WTC11 (cell line): ENCODE data around the gene MCM5. TPM values are rescaled to one million over a fixed set of nuclear protein-coding genes. Genes with fewer than 3 reads are reported as not detected.

Experiments used
- ATAC-seq: fragments of 200-7000 bp; cut with Tn5 transposase; 2 replicates; pipeline ENCODE4 v1.10.0; 2021; ENCODE audit warnings: mild to moderate bottlenecking, moderate library complexity
- Bru-seq: library from RNA; stranded (reverse); fragments of 400-500 nt; gene quantifications from one replicate; lab custom pipeline; 2021; lab: Mats Ljungman, UMichigan
- CTCF ChIA-PET: fragments of 300-600 bp; sonication (Branson Sonifier 250); formaldehyde crosslinking; loops from one replicate; lab custom pipeline; 2021; ENCODE audit warnings: antibody characterized with exemption; lab: Charles Lee
- POLR2A ChIA-PET: fragments of 350-600 bp; sonication (Branson Sonifier 250); formaldehyde crosslinking; loops from one replicate; lab custom pipeline; 2021; ENCODE audit warnings: antibody characterized with exemption; lab: Charles Lee
- DNase-seq: peaks from one replicate; pipeline ENCODE4 v3.0.0; 2021; ENCODE audit warnings: low spot score
- H3K27ac Mint-ChIP-seq: 2 replicates; pipeline ENCODE4 v1.8.0; 2021; ENCODE audit warnings: mixed read lengths
- H3K27me3 Mint-ChIP-seq: 2 replicates; pipeline ENCODE4 v1.8.0; 2021; ENCODE audit warnings: low read depth, mild to moderate bottlenecking, moderate library complexity, mixed read lengths
- H3K36me3 Mint-ChIP-seq: 2 replicates; pipeline ENCODE4 v1.8.0; 2021; ENCODE audit warnings: mixed read lengths
- H3K4me1 Mint-ChIP-seq: 2 replicates; pipeline ENCODE4 v1.8.0; 2022; ENCODE audit warnings: mixed read lengths
- H3K4me3 Mint-ChIP-seq: 2 replicates; pipeline ENCODE4 v1.8.0; 2021; ENCODE audit warnings: mild to moderate bottlenecking, moderate library complexity, mixed read lengths
- H3K9me3 Mint-ChIP-seq: 2 replicates; pipeline ENCODE4 v1.8.0; 2021; ENCODE audit warnings: mixed read lengths
- CBFB ChIP-seq: sonication (generic); formaldehyde crosslinking; IDR thresholded peaks from 2 replicates; pipeline ENCODE4 v1.8.1; 2022; ENCODE audit warnings: mild to moderate bottlenecking, low read depth, missing genetic modification reagents
- CREM ChIP-seq: sonication (generic); formaldehyde crosslinking; IDR thresholded peaks from 2 replicates; pipeline ENCODE4 v1.8.1; 2022; ENCODE audit warnings: mild to moderate bottlenecking, missing genetic modification reagents, moderate library complexity
- FOXK1 ChIP-seq: sonication (generic); formaldehyde crosslinking; IDR thresholded peaks from 2 replicates; pipeline ENCODE4 v1.8.0; 2022; ENCODE audit warnings: mild to moderate bottlenecking, moderate library complexity, missing genetic modification reagents
- FOXP1 ChIP-seq: sonication (generic); formaldehyde crosslinking; IDR thresholded peaks from 2 replicates; pipeline ENCODE4 v1.8.0; 2022; ENCODE audit warnings: missing genetic modification reagents, mild to moderate bottlenecking, moderate library complexity, borderline replicate concordance
- GABPB1 ChIP-seq: sonication (generic); formaldehyde crosslinking; IDR thresholded peaks from 2 replicates; pipeline ENCODE4 v1.8.1; 2023; ENCODE audit warnings: mild to moderate bottlenecking, missing genetic modification reagents
- IRF2 ChIP-seq: sonication (generic); formaldehyde crosslinking; IDR thresholded peaks from 2 replicates; pipeline ENCODE4 v1.8.0; 2022; ENCODE audit warnings: low read depth, missing genetic modification reagents, borderline replicate concordance
- JAZF1 ChIP-seq: fragments of 250-450 bp; sonication (Bioruptor Pico); IDR thresholded peaks from 2 replicates; pipeline ENCODE4 v1.9.0; 2021; ENCODE audit warnings: moderate library complexity, mild to moderate bottlenecking, inconsistent platforms
- KAT7 ChIP-seq: sonication (generic); formaldehyde crosslinking; IDR thresholded peaks from 2 replicates; pipeline ENCODE4 v1.8.1; 2023; ENCODE audit warnings: missing genetic modification reagents, mild to moderate bottlenecking, borderline replicate concordance
- MYBL2 ChIP-seq: sonication (generic); formaldehyde crosslinking; IDR thresholded peaks from 2 replicates; pipeline ENCODE4 v1.8.1; 2023; ENCODE audit warnings: mild to moderate bottlenecking, moderate library complexity, missing genetic modification reagents
- NR2C2 ChIP-seq: sonication (generic); formaldehyde crosslinking; IDR thresholded peaks from 2 replicates; pipeline ENCODE4 v1.8.0; 2022; ENCODE audit warnings: mild to moderate bottlenecking, missing genetic modification reagents
- SP1 ChIP-seq: sonication (generic); formaldehyde crosslinking; conservative IDR thresholded peaks from 2 replicates; pipeline ENCODE4 v1.8.1; 2022; ENCODE audit warnings: missing genetic modification reagents
- ZNF423 ChIP-seq: fragments of 250-450 bp; sonication (Bioruptor Pico); IDR thresholded peaks from 2 replicates; pipeline ENCODE4 v2.1.2; 2022; ENCODE audit warnings: mild to moderate bottlenecking, moderate library complexity
- long read RNA-seq, 3 experiments: library from RNA in 1 of 3; library from capped mRNA in 1 of 3; library from polyadenylated mRNA in 1 of 3; unstranded in 2 of 3; stranded (forward) in 1 of 3; transcript quantifications; one replicate each; pipeline ENCODE4 v2.0.0, GENCODE V29; 2021
- total RNA-seq: library from RNA; stranded (reverse); gene quantifications from 3 replicates; pipeline ENCODE4 v1.2.3, GENCODE V29; 2021
- TF ChIP-seq, protein P1 (sequence below): sonication (generic); formaldehyde crosslinking; IDR thresholded peaks from 2 replicates; pipeline ENCODE4 v1.8.0; 2022; ENCODE audit warnings: mild to moderate bottlenecking, missing genetic modification reagents
- TF ChIP-seq, protein P2 (sequence below): sonication (generic); formaldehyde crosslinking; IDR thresholded peaks from 2 replicates; pipeline ENCODE4 v1.8.1; 2023; ENCODE audit warnings: mild to moderate bottlenecking, moderate library complexity, missing genetic modification reagents
- TF ChIP-seq, protein P3 (sequence below): fragments of 250-450 bp; sonication (Bioruptor Pico); IDR thresholded peaks from 2 replicates; pipeline ENCODE4 v1.9.0; 2021; ENCODE audit warnings: mild to moderate bottlenecking, borderline replicate concordance
- TF ChIP-seq, protein P4 (sequence below): sonication (generic); formaldehyde crosslinking; IDR thresholded peaks from 2 replicates; pipeline ENCODE4 v1.8.1; 2023; ENCODE audit warnings: mild to moderate bottlenecking, missing genetic modification reagents, moderate library complexity
- TF ChIP-seq, protein P5 (sequence below): sonication (generic); formaldehyde crosslinking; IDR thresholded peaks from 2 replicates; pipeline ENCODE4 v1.8.0; 2022; ENCODE audit warnings: mild to moderate bottlenecking, missing genetic modification reagents
- TF ChIP-seq, protein P6 (sequence below): sonication (generic); formaldehyde crosslinking; IDR thresholded peaks from 2 replicates; pipeline ENCODE4 v1.8.1; 2022; ENCODE audit warnings: low read depth, mild to moderate bottlenecking, moderate library complexity, missing genetic modification reagents, borderline replicate concordance
- TF ChIP-seq, protein P7 (sequence below): sonication (generic); formaldehyde crosslinking; IDR thresholded peaks from 2 replicates; pipeline ENCODE4 v1.8.0; 2023; ENCODE audit warnings: mild to moderate bottlenecking, missing genetic modification reagents

MCM5 gene
- total RNA-seq, result 229 to 261 TPM (median 229 TPM) in 3 replicates
- percentile 87 among the genes with signal in this experiment for Bru-seq, nascent RNA
- long read RNA-seq, experiment 1, transcript MCM5-201 (17 exons, 3,534 nt), result major isoform, 871 of 1,100 reads
- long read RNA-seq, experiment 1, partial matches to known transcripts, result 162 of 1,100 reads
- long read RNA-seq, experiment 1, other reads (novel, unspliced or antisense), result 67 of 1,100 reads
- long read RNA-seq, experiment 2, transcript MCM5-201 (17 exons, 3,534 nt), result major isoform, 101 of 219 reads
- long read RNA-seq, experiment 2, partial matches to known transcripts, result 79 of 219 reads
- long read RNA-seq, experiment 2, other reads (novel, unspliced or antisense), result 39 of 219 reads
- long read RNA-seq, experiment 3, transcript MCM5-201 (17 exons, 3,534 nt), result major isoform, 129 of 185 reads
- long read RNA-seq, experiment 3, partial matches to known transcripts, result 50 of 185 reads
- long read RNA-seq, experiment 3, other reads (novel, unspliced or antisense), result 6 of 185 reads

DNA sequence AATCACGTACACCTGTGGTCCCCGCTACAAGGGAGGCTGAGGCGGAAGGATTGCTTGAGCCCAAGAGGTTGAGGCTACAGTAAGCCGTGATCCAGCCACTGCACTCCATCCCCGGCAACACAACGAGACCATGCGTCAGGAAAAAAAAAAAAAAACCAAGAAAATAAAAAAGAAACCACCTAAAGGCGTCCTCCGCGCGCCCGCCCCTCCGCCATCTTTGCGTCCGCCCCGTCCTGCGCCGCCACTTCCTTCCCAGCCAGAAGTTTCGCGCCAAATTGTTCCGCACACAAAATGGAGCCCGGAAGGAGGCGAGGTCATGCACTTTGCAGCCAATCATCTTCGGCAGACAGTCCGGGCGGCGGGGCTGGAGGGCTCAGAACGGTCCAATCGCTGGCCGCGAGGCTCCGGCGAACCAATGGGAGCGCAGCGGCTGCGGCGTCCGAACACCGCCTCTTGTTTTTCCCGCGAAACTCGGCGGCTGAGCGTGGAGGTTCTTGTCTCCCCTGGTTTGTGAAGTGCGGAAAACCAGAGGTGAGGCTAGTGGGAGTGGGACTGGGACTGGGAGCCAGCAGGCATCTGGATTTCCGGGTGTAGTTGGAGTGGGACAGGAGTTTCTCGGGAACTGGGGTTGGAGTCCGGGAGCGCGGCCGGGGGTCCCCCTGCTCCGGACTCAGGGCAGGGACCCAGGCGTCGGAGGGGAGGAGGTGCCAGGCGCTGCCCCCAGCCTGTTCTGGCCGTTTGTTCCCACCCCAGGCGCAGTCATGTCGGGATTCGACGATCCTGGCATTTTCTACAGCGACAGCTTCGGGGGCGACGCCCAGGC, at the start of gene MCM5:
Gene MCM5, plus strand, starts transcription at position 463 of the 823 bp plus-strand sequence. Its CDS starts 299 bp downstream, at position 762.
- Mint-ChIP-seq H3K4me3 (peak within 1 kb of the TSS; percentile 96), H3K9me3 (no peaks in the 10 kb centered on the region), H3K27ac (peak within 1 kb of the TSS; percentile 98), H3K4me1 (peaks cover 42% of the 10 kb centered on the region), H3K36me3 (peaks cover 36% of the 10 kb centered on the region), H3K27me3 (no peaks in the 10 kb centered on the region)
- POLR2A ChIA-PET, result interaction anchor here (0.6 to 1.2 kb wide), 4 partner anchors 8 to 47 kb away, joined by 3 to 4 read pairs (median 3); no protein-coding TSS in a partner anchor
- ATAC-seq (peak; percentile 94), DNase-seq (peak; percentile 97)
- CTCF ChIA-PET, result interaction anchor here (0.5 to 1.3 kb wide), 3 partner anchors 18 to 49 kb away, joined by 3 to 9 read pairs (median 5); no protein-coding TSS in a partner anchor
- no peak for TF ChIP-seq KAT7 (CRISPR knock-in tag)
- TF ChIP-seq, protein P1, sequence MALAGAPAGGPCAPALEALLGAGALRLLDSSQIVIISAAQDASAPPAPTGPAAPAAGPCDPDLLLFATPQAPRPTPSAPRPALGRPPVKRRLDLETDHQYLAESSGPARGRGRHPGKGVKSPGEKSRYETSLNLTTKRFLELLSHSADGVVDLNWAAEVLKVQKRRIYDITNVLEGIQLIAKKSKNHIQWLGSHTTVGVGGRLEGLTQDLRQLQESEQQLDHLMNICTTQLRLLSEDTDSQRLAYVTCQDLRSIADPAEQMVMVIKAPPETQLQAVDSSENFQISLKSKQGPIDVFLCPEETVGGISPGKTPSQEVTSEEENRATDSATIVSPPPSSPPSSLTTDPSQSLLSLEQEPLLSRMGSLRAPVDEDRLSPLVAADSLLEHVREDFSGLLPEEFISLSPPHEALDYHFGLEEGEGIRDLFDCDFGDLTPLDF (CRISPR knock-in tag), result 0 out of 2 replicates have a peak, but pooled peaks have one; percentile 82
- peak; percentile 85; the same call in 1 of the 2 replicates for TF ChIP-seq CBFB (CRISPR knock-in tag)
- peak; percentile 62; the same call in 1 of the 2 replicates for TF ChIP-seq GABPB1 (CRISPR knock-in tag)
- TF ChIP-seq, protein P2, sequence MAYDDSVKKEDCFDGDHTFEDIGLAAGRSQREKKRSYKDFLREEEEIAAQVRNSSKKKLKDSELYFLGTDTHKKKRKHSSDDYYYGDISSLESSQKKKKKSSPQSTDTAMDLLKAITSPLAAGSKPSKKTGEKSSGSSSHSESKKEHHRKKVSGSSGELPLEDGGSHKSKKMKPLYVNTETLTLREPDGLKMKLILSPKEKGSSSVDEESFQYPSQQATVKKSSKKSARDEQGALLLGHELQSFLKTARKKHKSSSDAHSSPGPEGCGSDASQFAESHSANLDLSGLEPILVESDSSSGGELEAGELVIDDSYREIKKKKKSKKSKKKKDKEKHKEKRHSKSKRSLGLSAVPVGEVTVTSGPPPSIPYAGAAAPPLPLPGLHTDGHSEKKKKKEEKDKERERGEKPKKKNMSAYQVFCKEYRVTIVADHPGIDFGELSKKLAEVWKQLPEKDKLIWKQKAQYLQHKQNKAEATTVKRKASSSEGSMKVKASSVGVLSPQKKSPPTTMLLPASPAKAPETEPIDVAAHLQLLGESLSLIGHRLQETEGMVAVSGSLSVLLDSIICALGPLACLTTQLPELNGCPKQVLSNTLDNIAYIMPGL (CRISPR knock-in tag), result peak; percentile 24; the same call in 1 of the 2 replicates
- peak; percentile 86 for TF ChIP-seq FOXK1
- peak; percentile 67; the same call in 1 of the 2 replicates for TF ChIP-seq MYBL2 (CRISPR knock-in tag)
- TF ChIP-seq CREM (CRISPR knock-in tag), result peak; percentile 35; the same call in 1 of the 2 replicates
- no peak for TF ChIP-seq JAZF1
- no peak for TF ChIP-seq ZNF423
- peak; percentile 82; the same call in 1 of the 2 replicates for TF ChIP-seq FOXP1 (CRISPR knock-in tag)
- TF ChIP-seq, protein P3, sequence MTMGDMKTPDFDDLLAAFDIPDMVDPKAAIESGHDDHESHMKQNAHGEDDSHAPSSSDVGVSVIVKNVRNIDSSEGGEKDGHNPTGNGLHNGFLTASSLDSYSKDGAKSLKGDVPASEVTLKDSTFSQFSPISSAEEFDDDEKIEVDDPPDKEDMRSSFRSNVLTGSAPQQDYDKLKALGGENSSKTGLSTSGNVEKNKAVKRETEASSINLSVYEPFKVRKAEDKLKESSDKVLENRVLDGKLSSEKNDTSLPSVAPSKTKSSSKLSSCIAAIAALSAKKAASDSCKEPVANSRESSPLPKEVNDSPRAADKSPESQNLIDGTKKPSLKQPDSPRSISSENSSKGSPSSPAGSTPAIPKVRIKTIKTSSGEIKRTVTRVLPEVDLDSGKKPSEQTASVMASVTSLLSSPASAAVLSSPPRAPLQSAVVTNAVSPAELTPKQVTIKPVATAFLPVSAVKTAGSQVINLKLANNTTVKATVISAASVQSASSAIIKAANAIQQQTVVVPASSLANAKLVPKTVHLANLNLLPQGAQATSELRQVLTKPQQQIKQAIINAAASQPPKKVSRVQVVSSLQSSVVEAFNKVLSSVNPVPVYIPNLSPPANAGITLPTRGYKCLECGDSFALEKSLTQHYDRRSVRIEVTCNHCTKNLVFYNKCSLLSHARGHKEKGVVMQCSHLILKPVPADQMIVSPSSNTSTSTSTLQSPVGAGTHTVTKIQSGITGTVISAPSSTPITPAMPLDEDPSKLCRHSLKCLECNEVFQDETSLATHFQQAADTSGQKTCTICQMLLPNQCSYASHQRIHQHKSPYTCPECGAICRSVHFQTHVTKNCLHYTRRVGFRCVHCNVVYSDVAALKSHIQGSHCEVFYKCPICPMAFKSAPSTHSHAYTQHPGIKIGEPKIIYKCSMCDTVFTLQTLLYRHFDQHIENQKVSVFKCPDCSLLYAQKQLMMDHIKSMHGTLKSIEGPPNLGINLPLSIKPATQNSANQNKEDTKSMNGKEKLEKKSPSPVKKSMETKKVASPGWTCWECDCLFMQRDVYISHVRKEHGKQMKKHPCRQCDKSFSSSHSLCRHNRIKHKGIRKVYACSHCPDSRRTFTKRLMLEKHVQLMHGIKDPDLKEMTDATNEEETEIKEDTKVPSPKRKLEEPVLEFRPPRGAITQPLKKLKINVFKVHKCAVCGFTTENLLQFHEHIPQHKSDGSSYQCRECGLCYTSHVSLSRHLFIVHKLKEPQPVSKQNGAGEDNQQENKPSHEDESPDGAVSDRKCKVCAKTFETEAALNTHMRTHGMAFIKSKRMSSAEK (CRISPR knock-in tag), result no peak
- TF ChIP-seq, protein P4, sequence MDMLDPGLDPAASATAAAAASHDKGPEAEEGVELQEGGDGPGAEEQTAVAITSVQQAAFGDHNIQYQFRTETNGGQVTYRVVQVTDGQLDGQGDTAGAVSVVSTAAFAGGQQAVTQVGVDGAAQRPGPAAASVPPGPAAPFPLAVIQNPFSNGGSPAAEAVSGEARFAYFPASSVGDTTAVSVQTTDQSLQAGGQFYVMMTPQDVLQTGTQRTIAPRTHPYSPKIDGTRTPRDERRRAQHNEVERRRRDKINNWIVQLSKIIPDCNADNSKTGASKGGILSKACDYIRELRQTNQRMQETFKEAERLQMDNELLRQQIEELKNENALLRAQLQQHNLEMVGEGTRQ (CRISPR knock-in tag), result peak; percentile 56; the same call in 1 of the 2 replicates
- TF ChIP-seq NR2C2 (CRISPR knock-in tag), result peak; percentile 66
- TF ChIP-seq, protein P5, sequence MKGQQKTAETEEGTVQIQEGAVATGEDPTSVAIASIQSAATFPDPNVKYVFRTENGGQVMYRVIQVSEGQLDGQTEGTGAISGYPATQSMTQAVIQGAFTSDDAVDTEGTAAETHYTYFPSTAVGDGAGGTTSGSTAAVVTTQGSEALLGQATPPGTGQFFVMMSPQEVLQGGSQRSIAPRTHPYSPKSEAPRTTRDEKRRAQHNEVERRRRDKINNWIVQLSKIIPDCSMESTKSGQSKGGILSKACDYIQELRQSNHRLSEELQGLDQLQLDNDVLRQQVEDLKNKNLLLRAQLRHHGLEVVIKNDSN (CRISPR knock-in tag), result peak; percentile 52; the same call in 1 of the 2 replicates
- no peak for TF ChIP-seq IRF2 (CRISPR knock-in tag)
- TF ChIP-seq SP1 (CRISPR knock-in tag), result peak; percentile 87
- TF ChIP-seq, protein P6, sequence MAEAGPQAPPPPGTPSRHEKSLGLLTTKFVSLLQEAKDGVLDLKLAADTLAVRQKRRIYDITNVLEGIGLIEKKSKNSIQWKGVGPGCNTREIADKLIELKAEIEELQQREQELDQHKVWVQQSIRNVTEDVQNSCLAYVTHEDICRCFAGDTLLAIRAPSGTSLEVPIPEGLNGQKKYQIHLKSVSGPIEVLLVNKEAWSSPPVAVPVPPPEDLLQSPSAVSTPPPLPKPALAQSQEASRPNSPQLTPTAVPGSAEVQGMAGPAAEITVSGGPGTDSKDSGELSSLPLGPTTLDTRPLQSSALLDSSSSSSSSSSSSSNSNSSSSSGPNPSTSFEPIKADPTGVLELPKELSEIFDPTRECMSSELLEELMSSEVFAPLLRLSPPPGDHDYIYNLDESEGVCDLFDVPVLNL (CRISPR knock-in tag), result peak; percentile 95
- TF ChIP-seq, protein P7, sequence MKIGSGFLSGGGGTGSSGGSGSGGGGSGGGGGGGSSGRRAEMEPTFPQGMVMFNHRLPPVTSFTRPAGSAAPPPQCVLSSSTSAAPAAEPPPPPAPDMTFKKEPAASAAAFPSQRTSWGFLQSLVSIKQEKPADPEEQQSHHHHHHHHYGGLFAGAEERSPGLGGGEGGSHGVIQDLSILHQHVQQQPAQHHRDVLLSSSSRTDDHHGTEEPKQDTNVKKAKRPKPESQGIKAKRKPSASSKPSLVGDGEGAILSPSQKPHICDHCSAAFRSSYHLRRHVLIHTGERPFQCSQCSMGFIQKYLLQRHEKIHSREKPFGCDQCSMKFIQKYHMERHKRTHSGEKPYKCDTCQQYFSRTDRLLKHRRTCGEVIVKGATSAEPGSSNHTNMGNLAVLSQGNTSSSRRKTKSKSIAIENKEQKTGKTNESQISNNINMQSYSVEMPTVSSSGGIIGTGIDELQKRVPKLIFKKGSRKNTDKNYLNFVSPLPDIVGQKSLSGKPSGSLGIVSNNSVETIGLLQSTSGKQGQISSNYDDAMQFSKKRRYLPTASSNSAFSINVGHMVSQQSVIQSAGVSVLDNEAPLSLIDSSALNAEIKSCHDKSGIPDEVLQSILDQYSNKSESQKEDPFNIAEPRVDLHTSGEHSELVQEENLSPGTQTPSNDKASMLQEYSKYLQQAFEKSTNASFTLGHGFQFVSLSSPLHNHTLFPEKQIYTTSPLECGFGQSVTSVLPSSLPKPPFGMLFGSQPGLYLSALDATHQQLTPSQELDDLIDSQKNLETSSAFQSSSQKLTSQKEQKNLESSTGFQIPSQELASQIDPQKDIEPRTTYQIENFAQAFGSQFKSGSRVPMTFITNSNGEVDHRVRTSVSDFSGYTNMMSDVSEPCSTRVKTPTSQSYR (CRISPR knock-in tag), result peak; percentile 71; the same call in 1 of the 2 replicates
